Pons (tissue), 1 donor: ENCODE measurements around the gene AMZ2.
"Not testable (repeated sequence)": the region's sequence is repeated elsewhere in the genome, so short reads cannot be mapped to it uniquely, and the experiment has no call there.

Source experiments
- DNase-seq: peaks from one replicate; pipeline ENCODE4 v3.0.0-alpha.2; 2016; ENCODE audit warnings: low spot score

Gene AMZ2

GRCh38 chr17:68253426-68253825 lies 5.6 kb downstream of the AMZ2 start:
- DNase-seq = not testable (repeated sequence)

DNA sequence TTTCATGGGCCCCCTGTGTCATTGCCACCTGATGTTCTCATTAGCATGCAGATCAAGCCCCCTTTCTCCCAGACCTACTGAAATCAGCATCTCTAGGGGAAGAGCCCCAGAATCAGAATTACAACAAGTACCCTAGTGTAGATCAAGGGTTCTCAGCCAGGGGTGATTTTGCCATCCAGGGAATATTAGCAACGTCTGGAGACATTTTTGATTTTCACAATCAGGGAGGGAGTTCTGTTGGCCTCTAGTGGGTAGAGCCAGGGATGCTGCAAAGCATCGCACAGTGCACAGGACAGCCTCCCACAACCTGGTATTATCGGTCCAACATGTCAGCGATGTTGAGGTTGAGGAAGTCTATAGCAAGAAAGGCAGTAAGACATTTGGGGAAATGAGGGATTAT lies 7.3 kb downstream of the AMZ2 start:
- DNase-seq = no peak

GRCh38 chr17:68255731-68256538 lies 8.1 kb downstream of the AMZ2 start:
- DNase-seq = no peak

DNA sequence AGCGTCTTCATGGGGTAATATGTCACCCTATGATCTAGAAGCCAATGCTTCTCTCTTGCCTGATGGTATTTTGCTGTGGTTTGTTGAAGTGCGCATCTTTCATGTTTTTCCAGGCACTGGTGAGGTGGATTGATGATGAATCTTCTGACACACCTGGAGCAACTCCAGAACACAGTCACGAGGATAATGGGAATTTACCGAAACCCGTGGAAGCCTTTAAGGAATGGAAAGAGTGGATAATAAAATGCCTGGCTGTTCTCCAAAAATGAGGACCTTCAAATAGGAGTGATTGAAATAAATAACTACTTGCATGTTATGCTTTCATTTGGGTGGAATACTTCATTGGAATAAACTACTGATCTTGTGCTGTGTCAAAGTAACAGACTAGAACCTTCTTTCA lies 8.9 kb downstream of the AMZ2 start:
- not testable (repeated sequence) for DNase-seq

GRCh38 chr17:68257934-68258333 lies 10.1 kb downstream of the AMZ2 start:
- DNase-seq = no peak

DNA sequence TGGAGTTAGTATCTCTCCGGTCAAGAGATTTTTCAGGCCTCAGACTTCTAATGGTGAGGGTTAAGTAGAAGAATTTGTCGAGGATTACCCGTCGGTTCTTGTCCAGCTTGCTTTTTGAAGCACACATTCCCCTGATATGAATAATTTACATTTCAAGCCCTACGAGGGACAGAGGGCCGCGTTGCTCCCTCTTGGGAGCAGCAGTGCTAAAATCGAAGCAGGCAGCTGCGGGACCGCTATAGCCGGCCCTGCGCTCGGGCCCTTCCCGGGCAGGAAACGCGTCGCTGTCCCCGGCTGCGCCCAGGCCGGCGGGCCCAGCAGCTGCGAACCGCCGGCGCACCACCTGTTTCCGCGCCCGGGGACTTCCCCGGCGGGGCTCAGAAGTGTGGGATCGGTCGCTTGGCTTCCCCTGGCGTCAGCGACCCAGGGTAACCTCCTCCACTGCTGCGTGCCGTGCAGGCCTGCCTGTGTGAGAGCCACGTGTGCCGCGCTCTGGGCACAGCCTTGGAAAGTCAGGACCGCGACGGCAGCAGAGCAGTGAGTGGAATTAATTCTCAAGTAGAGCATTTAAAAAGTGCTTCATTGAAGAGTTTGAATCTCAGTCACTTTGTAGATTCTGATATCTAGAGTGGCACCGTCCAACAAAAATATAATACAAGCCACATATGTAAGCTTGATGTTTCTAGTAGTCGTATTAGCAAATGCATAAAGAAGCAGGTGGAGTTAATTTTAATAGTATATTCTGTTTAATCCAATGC lies 11.2 kb downstream of the AMZ2 start:
- not testable (repeated sequence) for DNase-seq

GRCh38 chr17:68259648-68259951 lies 11.8 kb downstream of the AMZ2 start:
- not testable (repeated sequence) for DNase-seq

- no peak for DNase-seq
Observed at GRCh38 chr17:68260051-68260762, 12.4 kb downstream of the AMZ2 start.

- DNase-seq = not testable (repeated sequence)
Observed at GRCh38 chr17:68262467-68262866, 14.6 kb downstream of the AMZ2 start.

DNA sequence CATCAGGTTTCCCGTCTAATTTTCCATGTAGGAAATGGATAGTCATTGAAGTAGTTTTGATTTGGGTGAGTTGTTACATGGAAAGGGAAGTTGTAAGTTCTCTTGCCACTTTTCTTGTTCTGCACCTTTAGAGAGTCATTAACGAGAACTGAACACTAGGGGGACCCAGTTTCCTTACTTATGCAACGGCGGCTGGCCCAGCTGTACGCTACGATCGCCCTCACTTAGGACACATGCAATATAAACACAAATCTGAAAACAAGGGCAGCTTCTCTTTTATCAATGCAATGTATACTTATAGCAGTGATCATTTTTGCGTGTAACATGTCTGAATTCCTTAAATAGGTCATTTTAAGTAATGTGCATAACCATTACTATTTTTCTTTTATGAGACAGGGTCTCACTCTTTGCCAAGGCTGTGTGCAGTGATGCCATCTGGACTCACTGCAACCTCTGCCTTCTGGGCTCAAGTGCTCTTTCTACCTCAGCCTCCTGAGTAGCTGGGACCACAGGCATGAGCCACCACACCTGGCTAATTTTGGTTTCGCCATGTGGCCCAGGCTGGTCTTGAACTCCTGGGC lies 15.3 kb downstream of the AMZ2 start:
- peak; percentile 57 for DNase-seq

DNA sequence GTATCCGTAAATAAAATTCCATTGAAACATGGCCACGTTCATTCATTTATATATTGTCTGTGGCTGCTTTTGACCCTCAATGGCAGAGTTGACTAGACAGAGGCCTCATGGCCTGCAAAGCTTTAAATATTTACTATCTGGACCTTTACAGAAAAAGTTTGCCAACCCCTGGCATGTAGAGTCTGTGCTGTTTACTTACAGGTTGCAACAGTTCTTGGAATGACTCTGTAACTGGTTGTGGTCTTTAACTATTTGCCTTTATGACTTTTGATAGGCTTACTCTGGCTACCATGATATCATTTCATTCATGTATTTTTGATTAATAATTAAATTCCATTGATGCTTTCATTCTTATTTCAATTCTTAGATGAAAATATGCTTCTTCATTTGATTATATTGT lies 18.0 kb downstream of the AMZ2 start:
- not testable (repeated sequence) for DNase-seq

DNA sequence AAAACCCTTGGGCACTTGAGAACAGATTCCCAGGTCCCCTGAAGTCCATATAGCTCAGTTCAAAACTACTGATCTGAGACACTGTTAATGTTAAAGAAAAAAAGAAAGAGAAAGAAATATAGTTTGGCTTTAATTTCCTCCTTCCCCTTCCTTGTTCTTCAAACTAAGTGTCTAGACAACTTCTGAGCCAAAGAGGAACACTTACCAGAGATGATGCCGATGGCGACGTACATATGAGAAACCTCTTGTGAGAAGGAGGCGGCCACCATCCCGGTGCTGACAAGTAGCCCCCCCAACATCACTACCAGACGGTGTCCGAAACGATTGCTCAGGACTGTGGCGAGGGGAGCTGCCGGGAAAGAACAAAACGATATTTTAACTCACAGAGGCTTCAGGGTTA lies 25.9 kb downstream of the AMZ2 start:
- DNase-seq = no peak

GRCh38 chr17:68276339-68276738 lies 28.5 kb downstream of the AMZ2 start:
- DNase-seq = not testable (repeated sequence)

DNA sequence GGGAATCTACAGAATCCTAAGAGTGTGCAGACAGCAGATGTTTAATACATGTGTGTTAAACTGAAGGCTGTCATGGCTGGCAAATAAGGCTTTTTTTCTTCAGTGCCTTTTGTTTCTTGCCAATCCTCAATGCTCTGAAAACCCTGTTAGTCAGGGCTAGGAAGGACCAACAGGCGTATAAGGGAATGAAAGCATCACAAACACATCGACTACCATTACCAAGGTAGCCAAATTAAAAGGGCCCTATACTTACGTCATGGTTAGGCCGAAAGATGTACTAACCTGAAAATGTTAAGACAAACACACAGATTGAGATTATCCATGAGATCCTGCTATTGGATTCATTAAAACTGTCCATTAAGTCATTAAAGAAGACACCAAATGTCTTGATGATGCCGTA lies 30.0 kb downstream of the AMZ2 start:
- DNase-seq = no peak

GRCh38 chr17:68281965-68282364 lies 34.1 kb downstream of the AMZ2 start:
- not testable (repeated sequence) for DNase-seq

DNA sequence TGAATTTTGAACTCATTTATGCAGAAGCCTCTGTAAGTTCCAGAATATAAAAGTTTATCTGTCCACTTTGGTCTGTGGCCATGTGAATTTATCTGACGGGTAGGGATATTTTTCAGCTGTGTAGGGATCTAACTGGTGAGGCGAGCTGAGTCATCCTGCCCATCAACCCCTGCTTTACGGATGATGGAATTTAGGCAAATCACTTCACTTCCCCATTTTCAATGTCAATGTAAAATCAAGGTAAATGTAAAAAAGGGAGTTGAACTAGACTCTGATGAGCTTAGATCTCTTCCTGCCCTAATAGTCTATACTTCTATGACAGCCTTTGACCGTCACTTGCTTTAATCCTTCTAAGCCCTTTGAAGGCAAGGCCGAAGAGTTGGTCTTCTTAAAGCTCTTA lies 40.5 kb downstream of the AMZ2 start:
- DNase-seq = no peak

- DNase-seq = no peak
Observed at GRCh38 chr17:68288804-68289203, 41.0 kb downstream of the AMZ2 start.

DNA sequence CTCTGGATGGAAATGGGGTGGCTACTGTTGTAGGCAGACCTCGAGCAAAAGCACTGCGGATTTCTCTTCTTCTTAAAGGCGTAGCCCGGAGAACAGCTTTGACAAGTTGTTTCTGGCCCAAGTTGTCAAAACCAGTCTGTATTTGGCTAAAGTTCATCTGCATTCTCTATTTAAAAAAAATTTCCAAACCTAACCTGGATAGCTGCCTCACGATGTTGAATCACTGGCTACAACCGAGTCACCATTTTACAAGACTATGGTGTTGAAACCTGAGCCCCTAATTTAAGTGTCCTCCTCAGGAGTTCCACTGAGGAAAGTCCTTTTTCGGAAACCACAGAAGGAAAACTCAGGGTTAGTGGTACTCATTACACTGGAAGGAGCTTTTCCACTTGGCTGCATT lies 41.6 kb downstream of the AMZ2 start:
- DNase-seq = no peak

DNA sequence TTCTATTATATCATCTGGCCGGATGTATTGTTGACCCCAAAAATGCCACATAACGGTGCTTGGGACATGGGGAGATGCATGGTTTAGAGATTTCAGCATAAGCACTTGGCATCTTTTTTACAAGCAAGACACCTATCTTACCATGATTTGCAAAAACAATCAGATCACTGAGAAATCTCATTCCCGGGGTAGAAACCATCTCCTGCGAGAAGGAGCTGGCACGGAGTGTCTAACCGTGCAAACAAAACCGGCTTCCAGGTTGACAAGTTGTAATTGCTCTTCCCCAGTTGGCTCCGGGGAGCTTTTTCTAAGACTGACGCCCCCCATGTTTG lies 42.1 kb downstream of the AMZ2 start:
- DNase-seq = no peak

GRCh38 chr17:68290268-68290954 lies 42.6 kb downstream of the AMZ2 start:
- DNase-seq = no peak

DNA sequence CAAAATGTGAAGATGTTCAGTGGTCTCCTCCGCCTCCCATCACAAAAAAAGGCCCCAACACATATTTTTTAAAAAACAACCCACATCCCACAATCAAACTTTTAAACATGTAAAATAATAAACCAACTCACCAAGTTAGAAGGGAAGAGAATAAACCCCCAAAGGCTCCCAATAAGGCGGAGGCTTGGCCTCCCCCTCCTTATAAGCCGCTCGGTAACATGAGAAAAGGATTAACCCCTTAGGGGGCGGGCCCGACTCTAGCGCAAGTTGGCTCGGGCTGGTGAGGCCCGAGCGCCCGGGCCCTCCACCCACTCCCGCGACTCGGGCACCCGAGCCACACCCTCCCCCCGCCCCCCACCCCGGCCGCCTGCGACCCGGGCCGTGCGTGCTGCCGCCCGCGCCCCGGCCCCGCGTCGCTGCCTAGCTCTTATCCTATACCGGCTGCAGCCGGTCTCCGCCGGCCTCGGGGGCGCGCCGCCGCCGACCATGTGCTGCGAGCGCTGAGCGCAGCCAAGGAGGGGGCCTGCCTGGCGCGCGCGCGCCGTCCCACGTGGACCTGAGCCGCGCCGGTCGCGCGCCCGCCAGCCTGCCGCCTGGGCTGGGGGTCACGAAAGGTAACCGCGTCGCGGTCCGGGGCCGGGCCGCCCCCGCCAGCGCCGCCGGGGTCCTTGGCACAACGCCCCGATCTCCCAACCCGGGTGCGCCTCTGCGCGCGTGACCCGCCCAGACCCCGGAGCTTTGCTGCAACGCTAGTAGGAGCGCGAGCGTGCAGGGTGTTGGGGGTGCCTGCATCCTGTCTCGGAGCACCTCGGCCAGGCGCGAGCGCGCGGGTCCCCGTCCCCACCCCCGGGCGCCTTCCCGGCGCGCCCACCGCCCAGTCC lies 43.4 kb downstream of the AMZ2 start, which contains the start of the genes ARSG and SLC16A6:
ARSG (plus strand) TSS at position 541 of the 881 bp plus-strand sequence. CDS start 15,999 bp downstream, outside the sequence.
SLC16A6 (minus strand) TSS at position 173 of the 881 bp plus-strand sequence. CDS start 12,807 bp downstream, outside the sequence.
- DNase-seq = no peak
